GM21576 (cell line): ENCODE data around the gene LZTS3.

Experiments used
- ATAC-seq: cut with Tn5 transposase; IDR thresholded peaks from one replicate; pipeline ENCODE4 v1.9.1; 2021; ENCODE audit warnings: mild to moderate bottlenecking, moderate library complexity; ENCODE audit not compliant: unreplicated experiment

The LZTS3 gene

DNA sequence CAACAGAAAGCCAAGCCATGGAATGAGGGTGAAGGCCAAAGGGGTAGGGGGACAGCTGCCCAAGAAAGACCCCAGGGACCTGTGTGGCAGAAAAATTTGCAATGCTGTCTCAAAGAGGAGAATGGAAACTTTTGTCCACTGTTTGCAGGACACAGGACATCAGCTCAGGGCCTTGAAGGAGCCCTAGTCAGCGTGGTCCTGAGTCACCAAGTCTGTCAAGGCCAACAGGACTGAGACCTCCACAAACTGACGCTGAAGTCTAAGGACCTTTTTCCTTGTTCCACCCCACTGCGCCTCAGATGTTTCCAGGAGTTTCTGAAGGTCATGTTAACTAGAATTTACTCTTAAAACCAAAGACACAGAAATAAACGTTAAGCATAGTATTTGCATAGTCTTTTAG, 57.0 kb downstream of the LZTS3 start:
- ATAC-seq: no peak

DNA sequence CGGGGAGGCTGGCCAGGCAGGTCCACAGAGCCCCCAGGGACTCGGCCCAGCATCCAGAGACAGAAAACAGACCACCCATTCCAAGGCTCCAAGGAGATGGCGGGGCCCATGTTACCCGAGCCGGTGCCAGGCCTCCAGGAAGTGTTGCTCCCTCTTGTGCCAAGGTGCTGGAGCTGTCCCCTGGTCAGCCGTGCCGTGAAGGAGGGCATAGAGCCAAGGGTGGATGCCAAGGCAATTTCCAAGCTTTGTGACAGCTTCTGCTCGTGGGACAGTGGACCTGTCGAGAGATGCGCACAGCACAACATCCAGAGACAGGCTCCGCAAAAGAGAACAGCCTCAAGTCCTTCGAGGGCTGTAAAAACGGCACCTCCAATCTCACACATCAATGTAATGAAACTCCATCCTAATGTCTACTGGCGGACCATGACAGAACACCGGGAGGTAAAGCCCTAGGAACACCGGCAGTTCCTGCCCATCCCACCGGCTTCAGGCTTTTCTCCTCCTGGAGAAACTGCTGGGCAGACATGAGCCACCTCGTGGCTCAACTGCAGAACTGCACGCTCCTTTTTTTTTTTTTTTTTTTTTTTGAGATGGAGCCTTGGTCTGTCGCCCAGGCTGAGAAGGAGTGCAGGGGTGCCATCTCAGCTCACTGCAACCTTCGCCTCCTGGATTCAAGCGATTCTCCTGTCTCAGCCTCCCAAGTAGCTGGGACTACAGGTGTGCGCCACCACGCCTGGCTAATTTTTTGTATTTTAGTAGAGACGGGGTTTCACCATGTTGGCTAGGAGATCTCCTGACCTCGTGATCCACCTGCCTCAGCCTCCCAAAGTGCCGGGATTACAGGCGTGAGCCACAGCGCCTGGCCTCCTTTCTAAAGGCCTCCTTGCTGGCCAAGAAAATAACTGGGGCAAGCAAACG, 57.9 kb downstream of the LZTS3 start:
- ATAC-seq: no peak
